DMS53 treated with DMSO at 0.1 percent for 48 hours (cell line): ENCODE results near the gene NSF.
"Not testable (repeated sequence)": the region's sequence is repeated elsewhere in the genome, so short reads cannot be mapped to it uniquely, and the experiment has no call there.

Experiments used
- DNase-seq: peaks from one replicate; lab custom pipeline; 2025; ENCODE audit not compliant: unreplicated experiment; lab: John Stamatoyannopoulos, UW

The NSF gene

DNA sequence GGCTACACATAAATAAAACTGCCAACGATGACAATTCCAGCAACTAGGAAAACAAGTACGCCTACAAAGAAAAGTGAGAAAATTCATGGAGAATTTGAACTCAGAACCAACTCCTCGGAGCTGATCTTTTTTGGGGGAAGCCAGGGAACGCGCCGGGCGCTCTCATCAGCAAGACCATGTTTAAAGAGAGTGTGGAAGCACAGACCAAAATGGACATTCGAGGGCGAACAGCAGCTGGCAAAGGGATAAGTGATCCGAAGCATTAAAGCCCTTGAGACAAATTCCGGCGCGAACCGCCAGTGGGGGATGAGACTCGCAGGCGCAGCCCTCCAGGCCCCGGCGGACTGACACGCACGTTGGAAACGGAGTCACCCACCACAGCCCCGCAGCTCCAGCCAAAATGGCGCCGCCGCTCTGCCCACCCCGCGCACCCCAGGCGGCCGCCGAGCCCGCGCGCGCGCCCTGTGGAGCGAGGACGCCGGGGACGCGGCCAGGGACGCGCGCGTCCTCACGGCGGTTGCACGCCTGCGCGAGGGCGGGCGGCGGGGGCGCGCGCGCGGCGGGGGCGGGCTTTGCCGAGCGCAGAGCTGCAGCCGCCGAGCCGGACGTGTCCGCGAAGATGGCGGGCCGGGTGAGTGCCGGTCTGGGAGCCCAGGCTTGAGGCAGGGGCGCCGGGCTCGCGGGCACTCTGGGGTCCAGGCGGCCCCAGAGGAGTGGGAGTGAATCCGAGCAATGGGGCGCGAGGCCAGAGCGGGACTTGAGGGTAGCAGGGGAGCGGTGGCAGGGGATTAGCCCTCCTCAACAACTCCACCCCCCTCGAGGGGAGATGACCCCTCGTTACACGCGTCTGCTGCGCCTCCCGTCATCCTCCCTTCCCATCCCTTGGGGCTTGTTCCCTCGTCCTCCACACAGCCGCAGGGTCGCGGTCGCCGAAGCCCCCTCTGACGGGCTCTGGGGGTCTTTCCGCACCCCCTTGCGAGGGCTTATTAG is at the start of gene NSF:
TSS of gene NSF (plus strand) at position 513 of the 990 bp plus-strand sequence. CDS start at position 620, 107 bp downstream.
- DNase-seq, result not testable (repeated sequence)

DNA sequence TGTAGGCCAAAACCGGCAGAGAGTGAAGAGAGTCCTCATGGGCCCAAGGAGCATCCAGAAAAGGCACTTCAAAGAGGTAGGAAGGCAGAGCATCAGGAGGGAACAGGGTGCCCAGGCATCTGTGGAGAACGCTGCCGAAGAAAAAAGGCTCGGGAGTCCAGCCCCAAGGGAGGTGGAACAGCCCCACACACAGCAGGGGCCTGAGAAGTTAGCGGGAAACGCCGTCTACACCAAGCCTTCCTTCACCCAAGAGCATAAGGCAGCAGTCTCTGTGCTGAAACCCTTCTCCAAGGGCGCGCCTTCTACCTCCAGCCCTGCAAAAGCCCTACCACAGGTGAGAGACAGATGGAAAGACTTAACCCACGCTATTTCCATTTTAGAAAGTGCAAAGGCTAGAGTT is 41.9 kb upstream of the NSF start:
- DNase-seq, result not testable (repeated sequence)

DNA sequence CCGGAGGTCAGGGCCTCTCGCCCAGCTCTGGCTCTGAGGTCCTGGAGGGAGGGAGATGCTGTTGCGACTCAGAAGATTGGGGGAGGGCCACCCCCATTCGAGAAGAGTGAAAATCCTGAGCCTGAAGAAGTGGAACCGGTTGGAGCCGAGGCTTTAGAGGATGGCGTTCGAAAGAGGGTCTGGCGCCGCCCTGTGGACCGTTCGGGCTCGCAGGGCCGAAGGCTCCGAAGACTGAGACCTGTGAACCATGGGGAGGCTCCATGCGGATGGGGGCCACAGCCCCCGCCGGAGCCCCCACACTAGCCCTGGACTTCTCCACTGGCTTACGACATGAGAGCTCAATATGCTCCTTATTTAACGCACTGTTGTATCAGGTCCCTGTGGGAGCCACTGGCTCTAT is 31.3 kb upstream of the NSF start:
- not testable (repeated sequence) for DNase-seq

DNA sequence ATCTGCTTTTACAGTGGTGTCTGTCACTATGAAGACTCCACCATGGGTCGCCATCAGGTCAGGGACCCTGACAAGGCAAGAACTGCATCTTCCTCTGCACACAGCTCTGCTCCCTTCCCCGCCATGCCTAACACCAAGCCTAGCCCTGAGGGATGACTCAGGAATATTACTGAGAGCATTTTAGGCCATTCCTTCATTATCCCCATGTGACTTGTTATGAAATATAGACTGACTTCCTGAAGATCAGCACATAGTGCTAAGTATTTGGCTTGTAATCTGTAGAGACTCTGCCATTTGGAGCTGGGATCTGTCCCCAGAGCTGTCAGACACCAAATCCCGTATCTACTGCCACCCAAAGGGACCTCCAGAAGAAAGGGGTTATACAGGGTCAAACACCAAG is 30.4 kb upstream of the NSF start:
- DNase-seq, result not testable (repeated sequence)

DNA sequence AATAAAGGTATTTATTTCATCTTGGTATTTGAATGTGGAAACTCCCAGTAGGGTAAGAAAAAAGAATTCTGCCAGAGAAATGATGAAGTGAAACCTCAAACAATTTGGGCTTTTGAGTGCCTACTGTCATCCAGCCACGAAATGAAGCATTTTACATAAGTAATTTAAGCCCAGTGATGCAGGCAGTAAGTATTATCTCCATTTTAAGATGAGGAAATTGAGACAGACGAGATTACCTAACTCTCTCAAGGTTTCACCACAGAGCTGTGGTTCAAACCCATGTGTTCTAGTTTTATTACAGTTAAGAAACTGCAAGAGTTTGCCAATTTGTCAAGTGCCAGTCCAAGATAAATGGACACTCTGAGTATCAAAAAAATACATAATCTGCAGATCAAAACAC is 24.2 kb upstream of the NSF start:
- DNase-seq, result not testable (repeated sequence)

DNA sequence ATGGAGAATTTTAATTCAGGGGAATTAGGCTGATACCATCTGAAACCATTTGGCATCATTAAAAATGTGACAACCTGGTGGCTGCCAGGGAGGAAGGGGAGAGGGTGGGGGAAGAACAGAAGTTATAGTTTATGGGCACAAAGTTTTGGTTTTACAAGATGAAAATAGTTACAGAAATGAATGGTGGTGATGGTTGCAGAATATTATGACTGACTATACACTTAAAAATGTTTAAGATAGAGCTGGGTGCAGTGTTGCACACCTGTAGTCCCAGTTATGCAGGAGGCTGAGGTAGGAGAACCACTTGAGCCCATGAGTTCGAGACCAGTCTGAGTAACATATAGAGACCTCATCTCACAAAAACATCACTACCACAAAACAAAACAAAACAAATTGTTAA is 23.5 kb upstream of the NSF start:
- DNase-seq, result not testable (repeated sequence)

DNA sequence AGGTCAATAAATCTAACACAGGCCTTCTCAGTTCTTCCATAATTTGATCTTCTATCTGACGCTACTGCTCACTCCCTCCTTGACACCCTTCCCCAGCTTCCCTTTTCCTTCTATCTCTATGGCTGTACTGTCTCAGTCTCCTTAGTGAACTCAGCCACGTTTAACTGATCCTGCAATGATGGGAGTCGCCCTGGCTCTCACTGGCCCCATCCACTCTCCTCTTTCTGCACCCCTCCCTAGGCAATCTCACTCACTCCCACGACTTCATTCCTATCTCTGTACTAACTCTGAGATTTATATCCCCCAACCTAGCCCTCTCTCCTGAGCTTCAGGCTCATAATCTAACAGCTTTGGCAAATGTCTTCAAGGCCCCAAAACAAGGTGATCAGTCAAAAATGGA is 18.7 kb upstream of the NSF start:
- not testable (repeated sequence) for DNase-seq

DNA sequence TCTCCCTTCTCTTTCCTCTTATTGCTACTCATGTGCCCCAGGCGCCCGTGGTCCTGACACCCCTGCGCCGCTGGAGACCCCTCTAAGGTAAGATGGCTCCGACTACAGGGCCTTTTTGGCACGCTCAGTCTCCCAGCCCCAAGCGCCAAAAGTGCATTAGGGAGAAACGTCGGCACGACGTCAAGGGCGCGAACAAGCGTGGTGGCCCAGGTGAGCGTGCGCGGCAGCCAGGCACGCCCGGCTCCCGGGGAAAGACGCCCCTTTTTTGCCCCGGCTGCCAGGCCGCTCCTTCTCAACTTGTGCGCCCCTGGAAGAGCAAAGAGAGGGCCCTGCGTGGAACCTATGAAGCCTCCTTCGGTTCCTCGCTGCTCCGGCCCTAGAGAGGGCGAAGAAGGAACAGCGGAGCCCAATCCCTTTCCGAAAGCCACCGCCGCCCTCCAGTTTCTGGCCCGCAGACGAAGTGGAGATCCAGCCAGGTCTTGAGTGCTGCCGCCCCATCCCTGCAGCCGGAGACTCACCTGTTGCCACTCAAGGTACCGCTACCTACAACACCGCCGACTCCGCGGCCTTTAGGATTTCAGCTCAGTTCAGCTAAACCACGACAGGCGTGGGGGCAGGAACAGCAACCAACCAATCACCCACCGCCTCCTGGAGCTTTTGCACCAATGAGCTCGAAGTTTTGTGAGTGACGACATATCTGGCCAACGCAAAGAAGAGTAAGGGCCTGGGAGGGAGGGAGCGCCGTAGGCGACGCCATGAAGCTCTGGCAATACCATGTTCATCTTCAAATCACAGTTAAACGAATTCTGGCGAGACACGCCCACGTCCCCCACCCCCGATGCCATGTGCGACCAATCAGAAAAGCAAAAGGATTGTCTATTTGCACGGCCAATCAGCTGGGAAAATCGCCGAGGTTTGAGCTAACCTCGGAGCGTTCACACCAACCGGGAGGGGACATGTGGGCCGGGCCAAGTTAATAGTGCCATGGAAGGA is 11.1 kb upstream of the NSF start, which contains the start of gene ARL17A:
TSS of gene ARL17A (minus strand) at position 609 of the 993 bp plus-strand sequence. CDS start 3,369 bp downstream, outside the sequence.
- DNase-seq, result not testable (repeated sequence)

DNA sequence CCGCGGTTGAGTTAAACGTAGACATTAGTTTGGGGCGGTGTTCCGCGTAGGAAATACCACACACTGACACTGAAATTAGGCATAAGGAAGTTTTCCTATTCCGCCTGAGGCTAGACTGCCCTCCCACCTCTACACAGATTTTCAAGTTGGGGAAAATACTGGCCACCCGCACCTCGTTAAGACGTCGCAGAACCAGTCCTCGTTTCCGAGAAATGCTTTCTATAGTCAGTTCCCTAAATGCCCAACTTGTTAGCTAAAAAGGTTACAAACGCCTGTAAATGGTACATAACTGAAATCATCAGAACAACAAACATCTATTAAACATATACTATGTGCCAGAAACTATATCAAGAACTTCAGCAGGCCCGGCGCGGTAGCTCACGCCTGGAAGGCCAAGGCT is 10.4 kb upstream of the NSF start:
- not testable (repeated sequence) for DNase-seq

DNA sequence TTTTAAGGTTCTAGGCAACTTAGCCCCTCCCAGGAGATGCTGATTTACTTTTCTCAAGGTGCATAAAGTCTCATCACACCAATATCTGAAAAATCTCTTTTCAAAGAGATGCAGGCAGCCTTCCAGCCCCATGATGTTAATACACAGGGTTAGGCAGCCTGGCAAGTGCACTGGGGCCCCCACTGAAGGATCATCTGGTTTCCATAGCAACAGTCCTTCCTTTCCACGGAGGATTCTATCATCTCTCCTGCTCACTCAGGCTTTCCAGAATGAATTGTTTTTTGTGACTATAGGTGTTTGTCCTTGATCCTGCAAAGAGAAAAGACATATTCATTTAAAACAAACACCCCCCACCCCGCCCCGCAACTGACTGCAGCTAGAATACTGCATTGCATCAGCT is 5.0 kb upstream of the NSF start:
- not testable (repeated sequence) for DNase-seq

DNA sequence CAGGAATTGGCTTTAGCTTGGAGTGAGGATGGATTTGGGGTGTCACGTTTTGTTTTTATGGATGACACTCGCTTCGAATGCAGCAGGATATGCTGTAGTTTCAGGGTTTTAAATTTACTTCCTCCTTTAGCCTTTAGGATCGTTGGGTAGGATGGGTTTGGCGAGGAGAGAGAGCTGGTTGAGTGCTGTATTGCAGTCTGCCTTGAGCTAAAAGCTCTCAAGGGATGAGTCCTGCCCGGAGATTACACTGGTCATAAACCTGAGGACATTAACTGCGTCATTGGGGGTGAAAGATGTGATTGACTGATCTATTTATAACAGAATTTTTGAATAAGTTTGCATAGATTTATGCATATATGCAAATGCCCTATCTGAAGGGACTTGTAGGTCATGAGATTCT is 863 bp downstream of the NSF start:
- not testable (repeated sequence) for DNase-seq

DNA sequence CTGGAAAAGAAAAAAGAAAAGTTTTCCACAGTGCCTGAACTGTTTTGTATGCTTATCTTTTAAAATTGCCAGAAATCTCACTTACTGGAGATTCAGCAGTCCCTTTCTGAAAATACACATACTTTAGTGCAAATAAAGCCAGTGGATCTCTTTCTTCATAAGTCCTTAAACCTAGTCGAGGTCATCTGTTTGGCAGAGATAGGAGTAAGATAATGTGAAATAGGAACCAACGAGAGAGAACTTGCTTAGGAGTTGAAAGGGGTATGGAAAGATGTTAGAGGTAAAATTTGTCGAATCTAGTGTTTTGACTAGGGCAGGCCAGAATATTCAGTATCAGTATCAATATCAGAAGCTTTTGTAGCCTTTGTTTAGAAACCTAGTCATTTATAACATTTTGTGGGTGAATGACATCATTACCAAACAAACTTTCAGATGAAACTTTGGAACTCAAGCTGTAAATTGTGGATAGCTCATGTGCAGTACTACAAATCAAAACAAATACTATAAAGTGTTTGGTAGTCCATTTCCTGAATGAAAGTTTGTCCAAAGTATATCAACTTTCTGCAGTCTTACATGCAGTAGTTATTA is 8.0 kb downstream of the NSF start:
- not testable (repeated sequence) for DNase-seq

DNA sequence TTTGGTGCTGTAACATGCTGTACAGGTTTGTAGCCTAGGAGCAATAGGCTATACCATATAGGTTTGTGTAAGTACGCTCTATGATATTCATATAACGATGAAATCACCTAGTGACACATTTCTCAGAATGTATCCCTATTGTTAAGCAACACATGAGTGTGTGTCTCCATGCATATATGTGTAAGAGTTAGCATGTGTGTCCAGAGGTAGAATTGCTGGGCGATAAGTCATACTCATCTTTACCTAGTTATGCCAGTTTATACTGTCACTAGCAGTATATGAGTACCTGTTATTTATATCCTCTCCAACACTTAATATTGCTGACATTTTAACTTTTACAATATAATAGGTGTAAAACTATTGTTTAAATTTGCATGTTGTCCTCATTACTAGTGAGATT is 10.3 kb downstream of the NSF start:
- not testable (repeated sequence) for DNase-seq

DNA sequence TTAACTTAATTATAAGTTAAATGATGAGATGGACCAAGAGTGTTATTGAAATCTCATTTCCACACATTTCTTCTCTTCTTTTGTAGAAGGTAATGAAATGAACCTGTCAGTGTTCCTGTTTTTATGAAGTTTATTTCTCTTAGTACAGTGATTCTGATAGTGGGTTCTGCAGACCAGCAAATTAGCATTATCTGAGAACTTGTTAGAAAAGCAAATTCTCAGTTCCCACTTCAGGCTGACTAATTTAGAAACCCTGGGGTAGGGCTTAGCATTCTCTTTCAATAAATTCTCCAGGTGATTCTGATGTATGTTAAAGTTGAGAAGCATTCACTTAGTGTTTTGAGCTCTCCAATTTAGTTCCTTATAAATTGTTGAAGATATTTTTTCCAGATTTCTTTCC is 12.7 kb downstream of the NSF start:
- not testable (repeated sequence) for DNase-seq

DNA sequence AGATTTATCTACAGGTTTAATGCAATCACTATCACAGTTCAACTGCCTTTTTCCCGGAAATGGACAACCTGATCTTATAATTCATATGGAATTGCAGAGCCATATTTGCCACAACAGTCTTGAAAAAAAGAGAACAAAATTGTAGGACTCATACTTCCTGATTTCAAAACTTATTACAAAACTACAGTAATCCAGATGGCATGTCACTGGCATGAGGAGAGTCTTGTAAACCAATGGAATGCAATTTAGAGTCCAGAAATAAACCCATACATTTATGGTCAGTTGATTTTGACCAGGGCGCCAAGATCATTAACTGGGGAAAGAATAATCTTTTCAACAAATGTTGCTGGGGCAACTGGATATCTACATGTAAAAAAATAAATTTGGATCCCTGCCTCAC is 20.8 kb downstream of the NSF start:
- DNase-seq, result not testable (repeated sequence)

DNA sequence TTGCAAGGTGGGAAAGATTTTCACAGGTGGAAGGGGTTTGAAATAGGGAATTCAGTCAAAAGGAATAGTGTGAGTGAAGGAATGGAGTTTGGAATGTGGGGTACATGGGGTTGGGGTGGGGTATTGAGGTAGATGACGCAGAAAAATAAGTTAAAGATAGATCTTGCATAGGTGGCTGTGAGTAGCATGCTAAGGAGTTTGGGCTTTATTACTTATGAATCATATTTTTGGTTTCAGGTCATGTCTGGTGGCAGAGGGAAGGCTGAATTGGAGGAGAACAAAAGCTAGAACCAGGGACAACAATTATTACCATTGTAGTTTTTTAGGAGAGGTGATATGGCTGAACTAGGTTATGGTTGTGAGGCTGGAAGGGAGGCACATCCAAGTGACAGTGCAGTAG is 23.4 kb downstream of the NSF start:
- not testable (repeated sequence) for DNase-seq

DNA sequence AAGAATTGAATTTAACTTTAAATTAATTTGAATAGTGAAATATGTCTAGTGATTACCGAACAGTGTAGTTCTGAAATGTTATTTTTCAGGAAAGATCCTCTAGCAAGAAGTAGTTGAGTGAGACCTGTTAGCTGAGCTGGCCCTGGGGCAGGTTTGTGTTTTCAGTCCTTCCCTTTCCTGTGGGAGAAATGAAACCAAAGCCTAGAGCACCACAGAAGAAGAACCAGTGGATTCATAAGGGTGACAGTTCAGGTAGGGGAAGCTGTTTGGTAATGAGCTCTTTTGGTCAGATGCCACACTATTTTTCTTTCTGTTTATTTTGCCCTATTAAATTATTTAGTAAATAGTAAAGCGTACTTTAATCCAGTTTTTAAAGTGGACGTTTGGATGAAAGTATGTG is 26.7 kb downstream of the NSF start:
- DNase-seq, result not testable (repeated sequence)

DNA sequence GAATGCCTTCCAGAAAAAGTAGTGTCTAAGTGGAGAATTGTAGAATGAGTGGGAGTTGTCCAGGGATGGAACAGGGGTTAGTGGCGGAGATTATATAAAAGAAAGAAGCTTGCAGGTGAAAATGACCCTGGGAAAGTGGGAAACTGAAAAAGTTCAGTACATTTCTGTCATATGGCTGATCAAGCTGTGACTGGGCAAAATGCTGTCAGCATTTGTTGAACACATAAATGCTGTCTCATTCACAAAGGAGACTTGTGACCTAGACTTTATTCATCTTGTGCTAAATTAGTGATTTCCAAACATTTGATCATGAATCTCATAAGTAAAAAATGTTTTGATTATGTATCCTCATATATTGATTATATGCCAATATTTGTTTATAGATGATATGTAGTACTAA is 28.5 kb downstream of the NSF start:
- DNase-seq, result not testable (repeated sequence)

DNA sequence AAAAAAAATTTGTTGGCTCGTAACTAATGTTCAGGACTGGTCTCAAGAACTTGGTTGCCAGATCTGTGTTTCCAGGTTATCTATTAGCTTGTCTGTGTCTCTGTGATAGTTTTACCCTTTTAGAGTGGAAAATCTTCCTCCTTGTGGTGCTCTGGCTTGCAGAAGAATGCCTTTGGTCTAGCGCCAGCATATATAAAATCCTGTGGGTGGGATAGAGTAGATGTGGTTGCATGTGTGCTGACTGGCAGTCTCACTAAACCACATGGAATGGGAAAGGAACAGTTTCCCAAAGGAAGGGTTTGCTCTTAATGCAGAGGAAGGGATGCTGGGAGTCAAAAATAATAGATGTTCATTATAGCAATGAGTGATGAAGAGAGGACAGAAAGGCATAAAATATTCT is 33.3 kb downstream of the NSF start:
- DNase-seq, result not testable (repeated sequence)

DNA sequence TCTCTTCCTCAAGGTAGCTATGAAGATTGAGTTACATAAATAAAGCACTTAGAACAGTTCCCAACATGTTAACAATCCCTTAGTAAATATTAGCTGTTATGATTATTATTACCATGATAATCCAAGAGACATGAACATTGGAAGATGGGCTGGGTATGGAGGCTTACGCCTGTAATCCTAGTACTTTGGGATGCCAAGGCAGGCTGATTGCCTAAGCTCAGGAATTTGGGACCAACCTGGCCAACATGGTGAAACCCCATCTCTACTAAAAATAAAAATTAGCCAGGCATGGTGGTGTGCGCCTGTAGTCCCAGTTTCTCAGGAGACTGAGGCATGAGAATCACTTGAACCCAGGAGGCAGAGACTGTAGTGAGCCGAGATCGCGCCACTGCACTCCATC is 34.3 kb downstream of the NSF start:
- DNase-seq, result not testable (repeated sequence)

DNA sequence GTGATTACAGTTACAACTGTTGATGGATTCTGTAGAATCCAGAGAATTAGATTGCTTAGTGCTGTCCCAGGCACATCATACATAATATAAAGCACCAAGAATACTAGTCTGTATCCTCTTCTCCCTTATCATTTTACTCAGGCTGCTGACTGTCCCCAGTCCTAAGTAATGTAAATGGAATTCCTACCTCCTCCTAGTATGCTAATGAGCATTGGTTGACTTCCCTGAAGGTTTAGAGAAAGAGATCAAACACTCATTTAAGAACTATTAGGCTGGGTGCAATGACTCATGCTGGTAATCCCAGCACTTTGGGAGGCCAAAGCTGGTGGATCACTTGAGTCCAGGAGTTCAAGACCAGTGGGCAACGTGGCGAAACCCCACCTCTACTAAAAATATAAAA is 37.0 kb downstream of the NSF start:
- not testable (repeated sequence) for DNase-seq
